Right lobe of liver (tissue), 6 donors: ENCODE results near the gene OR4A47. TPM values are rescaled to one million over a fixed set of nuclear protein-coding genes. Genes with fewer than 3 reads are reported as not detected.
"Not testable (repeated sequence)": the region's sequence is repeated elsewhere in the genome, so short reads cannot be mapped to it uniquely, and the experiment has no call there.

Source experiments
- ATAC-seq, 4 donors: fragments of 200-7000 bp; cut with Tn5 transposase; one replicate each; pipeline ENCODE4 v1.9.1; 2020; ENCODE audit warnings: mild to moderate bottlenecking in 4 of 4, moderate library complexity in 4 of 4
- DNase-seq, 3 donors: peaks; one replicate each; pipeline ENCODE4 v3.0.0-alpha.2; 2020
- H3K27ac ChIP-seq, 3 donors: fragments of 200-600 bp; one replicate each; pipeline ENCODE4 v1.8.0; 2022
- H3K27me3 ChIP-seq, 2 donors: fragments of 200-600 bp; one replicate each; pipeline ENCODE4 v1.8.0; 2022
- H3K36me3 ChIP-seq, 4 donors: fragments of 200-600 bp; sonication (generic) in 1 of 4; one replicate each; pipeline versions ENCODE4 v1.5.1 to v1.8.0; 2017 to 2022; ENCODE audit warnings: control low read depth in 1 of 4
- H3K4me1 ChIP-seq, 4 donors: fragments of 200-600 bp; sonication (generic) in 1 of 4; one replicate each; pipeline versions ENCODE4 v1.5.1 to v1.8.0; 2017 to 2022; ENCODE audit warnings: control low read depth in 1 of 4
- H3K4me3 ChIP-seq, 3 donors: fragments of 200-600 bp; one replicate each; pipeline ENCODE4 v1.8.0; 2022
- H3K9me3 ChIP-seq, 4 donors: fragments of 200-600 bp; sonication (generic) in 1 of 4; one replicate each; pipeline versions ENCODE4 v1.5.1 to v1.8.0; 2017 to 2022; ENCODE audit warnings: control low read depth in 1 of 4
- CTCF ChIP-seq, 4 donors: fragments of 200-600 bp in 3 of 4; fragments of 450-650 bp in 1 of 4; IDR thresholded peaks; one replicate each; pipeline versions ENCODE4 v1.5.1 to v1.8.0; 2016 to 2022; ENCODE audit warnings: antibody characterized with exemption in 4 of 4, mild to moderate bottlenecking in 2 of 4
- POLR2A ChIP-seq: fragments of 450-650 bp; IDR thresholded peaks from one replicate; pipeline ENCODE4 v1.6.1; 2017; ENCODE audit warnings: antibody characterized with exemption, mild to moderate bottlenecking
- WGBS: methylation state at CpG from one replicate; pipeline ENCODE4 v1.1.6; 2018; ENCODE audit warnings: low coverage, low lambda C conversion rate; ENCODE audit not compliant: insufficient coverage; ENCODE audit errors: missing lambda C conversion rate; 5-methylcytosine and 5-hydroxymethylcytosine counted together
- intact Hi-C, 2 donors: fragments of 100-400 bp; cut with DNase I; formaldehyde crosslinking; loops; one replicate each; pipeline versions ENCODE4 v1.11.2 to v1.14.1; 2022
- long read RNA-seq: library from polyadenylated mRNA; unstranded; transcript quantifications from one replicate; pipeline ENCODE4 v2.0.0, GENCODE V29; 2019
- total RNA-seq, 6 experiments: library from RNA; depleted of rRNA in 2 of 6; stranded (reverse); fragments of >200 nt in 2 of 6; fragmentation: NEBNext Ultra II Directional in 3 of 6; extraction: Animal tissue kit (Norgen Biotek cat#: 25700) in 3 of 6; gene quantifications; one replicate each; pipeline versions ENCODE4 v1.1.0 to v1.2.4, GENCODE V29; 2016 to 2023
- donor health status: DM: no; HTN: yes; CAD: no.
- donor health status: DM: no; HTN: no; CAD: no.
- donor health status: DM: no; HTN: no; CAD: no.
- donor health status: DM: no; HTN: yes; CAD: no.
- donor health status: DM: no; HTN: yes; CAD: no.

The OR4A47 gene
- not detected for total RNA-seq
- long read RNA-seq, result 0 reads

DNA sequence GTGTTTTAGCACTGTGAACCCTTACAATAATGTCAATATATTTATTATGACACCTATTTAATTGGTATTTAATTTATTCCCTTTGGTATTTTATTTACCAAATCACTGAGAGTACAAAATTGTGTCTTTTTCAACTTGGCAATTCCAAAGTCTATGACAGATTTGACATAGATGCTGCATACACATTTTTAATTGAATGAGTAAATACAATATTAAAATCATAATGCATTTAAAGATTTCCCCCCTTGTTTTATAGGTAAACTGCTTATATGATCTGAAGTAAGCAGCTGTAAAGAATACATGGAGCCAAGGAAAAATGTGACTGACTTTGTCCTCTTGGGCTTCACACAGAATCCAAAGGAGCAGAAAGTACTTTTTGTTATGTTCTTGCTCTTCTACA lies at the start of gene OR4A47:
OR4A47 (plus strand) TSS at position 301 of the 400 bp plus-strand sequence; CDS start at position 301, 0 bp downstream.
- H3K4me1 ChIP-seq, H3K27ac ChIP-seq, intact Hi-C loops, H3K36me3 ChIP-seq, H3K4me3 ChIP-seq, ATAC-seq, H3K27me3 ChIP-seq, H3K9me3 ChIP-seq, DNase-seq: not testable (repeated sequence)

GRCh38 chr11:48455909-48456308 lies 32.7 kb upstream of the OR4A47 start:
- H3K4me3 ChIP-seq, DNase-seq, H3K9me3 ChIP-seq, H3K36me3 ChIP-seq, ATAC-seq, intact Hi-C loops, H3K27me3 ChIP-seq, H3K27ac ChIP-seq, H3K4me1 ChIP-seq: not testable (repeated sequence)
- WGBS, result 73% methylated on average over 1 of the region's 3 CpGs

- DNase-seq, H3K27ac ChIP-seq, intact Hi-C loops, H3K9me3 ChIP-seq, H3K4me3 ChIP-seq, H3K4me1 ChIP-seq, ATAC-seq, H3K27me3 ChIP-seq, H3K36me3 ChIP-seq: not testable (repeated sequence)
- 50% methylated on average over 2 of the region's 2 CpGs for WGBS
These were observed 14.6 kb upstream of the OR4A47 start for GRCh38 chr11:48473966-48474365.

- H3K4me3 ChIP-seq, H3K27me3 ChIP-seq, H3K27ac ChIP-seq, H3K4me1 ChIP-seq, ATAC-seq, intact Hi-C loops, H3K36me3 ChIP-seq, H3K9me3 ChIP-seq, DNase-seq: not testable (repeated sequence)
- WGBS, result 49% methylated on average over 3 of the region's 6 CpGs
These were observed 13.9 kb upstream of the OR4A47 start for GRCh38 chr11:48474703-48475102.

DNA sequence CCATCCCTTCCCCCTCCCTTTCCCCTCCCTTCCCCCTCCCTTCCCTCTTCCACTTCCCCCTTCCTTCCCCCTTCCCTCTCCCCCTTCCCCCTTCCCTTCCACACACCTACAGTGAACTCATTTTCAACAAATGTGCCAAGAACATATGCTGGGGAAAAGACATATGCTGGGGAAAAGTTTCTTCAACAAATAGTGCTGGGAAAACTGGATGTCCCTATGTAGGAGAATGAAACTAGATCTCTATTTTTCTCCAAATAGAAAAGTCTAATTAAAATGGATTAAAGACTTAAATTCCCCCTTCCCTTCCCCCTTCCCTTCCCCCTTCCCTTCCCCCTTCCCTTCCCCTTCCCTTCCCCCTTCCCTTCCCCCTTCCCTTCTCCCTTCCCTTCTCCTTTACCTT lies 17.6 kb downstream of the OR4A47 start:
- H3K4me1 ChIP-seq, ATAC-seq, intact Hi-C loops, H3K4me3 ChIP-seq, H3K27me3 ChIP-seq, H3K36me3 ChIP-seq, H3K27ac ChIP-seq, H3K9me3 ChIP-seq, DNase-seq: not testable (repeated sequence)

- 22% methylated on average over 2 of the region's 2 CpGs for WGBS
- intact Hi-C loops, result no loop called here
- ATAC-seq (no peak), DNase-seq (no peak)
- H3K36me3 ChIP-seq, result no peaks in the 10 kb centered on the region
- TF ChIP-seq CTCF (IDR thresholded peaks at IDR 0.05) (no peak), POLR2A (no peak)
- no peak overlapping the region for H3K27ac ChIP-seq
- H3K9me3 ChIP-seq, result no peaks in the 10 kb centered on the region
- H3K27me3 ChIP-seq, result no peaks in the 10 kb centered on the region
- H3K4me1 ChIP-seq, result no peaks in the 10 kb centered on the region
- no peak overlapping the region for H3K4me3 ChIP-seq
These were observed 50.4 kb downstream of the OR4A47 start for GRCh38 chr11:48538991-48539390.

Other genes starting within 250 kb of the OR4A47 start
- not detected for gene OR4X2, start 243.7 kb upstream of the OR4A47 start, total RNA-seq
- not detected for gene OR4X1, start 224.9 kb upstream of the OR4A47 start, total RNA-seq
- gene OR4S1, start 182.6 kb upstream of the OR4A47 start, total RNA-seq, result not detected
- gene OR4C3, start 163.9 kb upstream of the OR4A47 start, total RNA-seq, result not detected
- not detected for gene OR4C5, start 122.3 kb upstream of the OR4A47 start, total RNA-seq